ENCODE data around the gene DBF4. TPM values are rescaled to one million over a fixed set of nuclear protein-coding genes. Genes with fewer than 3 reads are reported as not detected.
A peak's percentile ranks its signal among the peaks of the same experiment; 100 is the strongest.

Gene DBF4
- total RNA-seq, 1 donor from 2014 or later: 8.3 TPM

- DNase-seq (ENCODE audit: extremely low spot score in 2 of 2): no peak
- intact Hi-C loops (cut with DNase I): loop anchor here (10.0 kb wide), 1 partner anchor 239 kb away; no protein-coding TSS in a partner anchor
- peaks cover 2% of the 10 kb centered on the region for H3K9me3 ChIP-seq
Observed at GRCh38 chr7:87875151-87876039, 898 bp upstream of the DBF4 start.

GRCh38 chr7:87876869-87877234 is 559 bp downstream of the DBF4 start:
- intact Hi-C loops (cut with DNase I): loop anchor here (10.0 kb wide), 1 partner anchor 238 kb away; no protein-coding TSS in a partner anchor
- Histone ChIP-seq H3K27ac (peak overlapping the region; percentile 96), H3K9me3 (no peaks in the 10 kb centered on the region), H3K36me3 (no peaks in the 10 kb centered on the region), H3K27me3 (no peaks in the 10 kb centered on the region), H3K4me3 (peak overlapping the region; percentile 65 to 83), H3K4me1 (peaks cover 27% of the 10 kb centered on the region)
- TF ChIP-seq POLR2AphosphoS5 (IDR thresholded peaks at IDR 0.05; ENCODE audit: insufficient read depth in 1 of 2, low read depth in 1 of 2) (no peak), CTCF (IDR thresholded peaks at IDR 0.05) (no peak), POLR2A (IDR thresholded peaks at IDR 0.05) (no peak)
- DNase-seq (ENCODE audit: extremely low spot score in 2 of 2): peak in 1 of 2 donors; percentile 90

More at GRCh38 chr7:87875151-87876039, 898 bp upstream of the DBF4 start:
- H3K4me1 ChIP-seq: peaks cover 27% of the 10 kb centered on the region
- H3K27ac ChIP-seq: peak overlapping the region; percentile 96
- TF ChIP-seq CTCF (IDR thresholded peaks at IDR 0.05) (no peak), POLR2AphosphoS5 (IDR thresholded peaks at IDR 0.05; ENCODE audit: insufficient read depth in 1 of 2, low read depth in 1 of 2) (no peak), POLR2A (IDR thresholded peaks at IDR 0.05) (no peak)
- H3K36me3 ChIP-seq: no peaks in the 10 kb centered on the region
- H3K4me3 ChIP-seq: peak overlapping the region; percentile 65 to 83
- H3K27me3 ChIP-seq: no peaks in the 10 kb centered on the region

- no peak for TF ChIP-seq POLR2AphosphoS5 (IDR thresholded peaks at IDR 0.05; ENCODE audit: insufficient read depth in 1 of 2, low read depth in 1 of 2)
- TF ChIP-seq POLR2A (IDR thresholded peaks at IDR 0.05): no peak
- no peak for TF ChIP-seq CTCF (IDR thresholded peaks at IDR 0.05)
- Histone ChIP-seq H3K4me1 (peaks cover 27% of the 10 kb centered on the region), H3K9me3 (no peaks in the 10 kb centered on the region), H3K36me3 (no peaks in the 10 kb centered on the region), H3K4me3 (peak overlapping the region; percentile 65 to 83), H3K27me3 (no peaks in the 10 kb centered on the region), H3K27ac (peak overlapping the region; percentile 96)
- no peak for DNase-seq (ENCODE audit: extremely low spot score in 2 of 2)
- intact Hi-C loops (cut with DNase I): loop anchor here (10.0 kb wide), 1 partner anchor 237 kb away; no protein-coding TSS in a partner anchor
Observed at GRCh38 chr7:87877366-87878040, 1.2 kb downstream of the DBF4 start.

- no peaks in the 10 kb centered on the region for H3K36me3 ChIP-seq
- no peak overlapping the region for H3K27ac ChIP-seq
- H3K9me3 ChIP-seq: no peaks in the 10 kb centered on the region
- H3K4me1 ChIP-seq: peaks cover 27% of the 10 kb centered on the region
- DNase-seq (ENCODE audit: extremely low spot score in 2 of 2): no peak
- H3K27me3 ChIP-seq: no peaks in the 10 kb centered on the region
- intact Hi-C loops (cut with DNase I): loop anchor here (10.0 kb wide), 1 partner anchor 237 kb away; no protein-coding TSS in a partner anchor
- H3K4me3 ChIP-seq: no peak overlapping the region
- TF ChIP-seq CTCF (IDR thresholded peaks at IDR 0.05): no peak
- no peak for TF ChIP-seq POLR2A (IDR thresholded peaks at IDR 0.05)
- no peak for TF ChIP-seq POLR2AphosphoS5 (IDR thresholded peaks at IDR 0.05; ENCODE audit: insufficient read depth in 1 of 2, low read depth in 1 of 2)
Observed at GRCh38 chr7:87878208-87878735, 2.0 kb downstream of the DBF4 start.
